Measurements from ENCODE around the gene SPATA2L. TPM values are rescaled to one million over a fixed set of nuclear protein-coding genes. Genes with fewer than 3 reads are reported as not detected.
A peak's percentile ranks its signal among the peaks of the same experiment; 100 is the strongest.

Gene SPATA2L
- total and polyA plus RNA-seq, 10 of the 15 experiments (the other 5 are each of a cell fraction or from before 2014, with no cell fraction given) = 0.20 to 6.9 (median 3.9) TPM; not detected in 1

DNA sequence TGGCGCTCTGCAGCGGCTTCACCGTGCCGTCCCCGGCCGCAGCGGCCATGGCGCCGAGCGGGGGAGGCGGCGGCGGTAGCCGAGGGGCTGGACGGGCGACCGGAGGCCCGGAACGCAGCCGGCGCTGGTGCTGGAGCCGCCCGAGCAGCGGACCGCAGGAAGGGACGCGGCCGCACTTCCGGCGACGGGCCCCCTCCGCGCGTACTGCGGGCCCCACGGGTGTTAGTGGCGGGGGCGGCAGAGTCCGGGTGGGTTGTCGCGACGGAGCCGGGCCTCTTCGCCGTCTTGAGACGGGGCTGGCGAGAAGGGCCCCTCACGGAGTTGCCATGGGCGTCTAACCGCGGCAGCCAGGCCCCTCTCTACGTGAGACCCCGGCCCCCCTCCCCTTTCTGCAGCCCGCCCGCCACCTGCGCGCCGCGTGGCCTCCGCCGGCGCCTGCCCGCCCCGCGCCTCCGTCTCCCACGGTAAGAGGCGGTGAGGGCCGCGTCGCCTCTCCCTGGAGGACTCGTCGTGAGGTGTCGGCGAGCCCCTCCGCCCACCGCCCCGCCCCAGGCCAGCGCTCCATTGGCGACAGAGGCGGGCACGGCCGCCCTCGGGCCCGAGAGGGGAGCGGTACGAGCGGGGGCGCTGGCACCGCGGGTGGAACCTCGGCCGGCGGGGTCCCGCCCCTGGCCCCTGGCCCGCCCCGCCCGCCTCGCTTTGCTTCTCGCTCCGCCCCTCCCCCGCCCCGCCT lies 19.5 kb upstream of the SPATA2L start, which contains the start of the genes VPS9D1 and ZNF276 (continued):
- TF ChIP-seq CHD1 (IDR thresholded peaks at IDR 0.05; ENCODE audit: low read depth, low read length) (no peak), RELA (IDR thresholded peaks at IDR 0.05; ENCODE audit: borderline replicate concordance, partially characterized antibody) (peak; percentile 70), ZNF384 (IDR thresholded peaks at IDR 0.05; ENCODE audit: borderline replicate concordance, low read depth, low read length) (no peak), POLR2A (IDR thresholded peaks at IDR 0.05; ENCODE audit: low read depth, low read length) (peak; percentile 81), YY1 (IDR thresholded peaks at IDR 0.05; ENCODE audit: low read depth, low read length) (peak; percentile 93), MYB (IDR thresholded peaks at IDR 0.05; ENCODE audit: borderline replicate concordance, low read depth, low read length) (no peak), NR2C2 (IDR thresholded peaks at IDR 0.05; ENCODE audit: borderline replicate concordance, control insufficient read depth, insufficient read length, low read depth) (no peak), ZSCAN29 (IDR thresholded peaks at IDR 0.05) (peak; percentile 84), CBX5 (IDR thresholded peaks at IDR 0.05; ENCODE audit: low read depth) (no peak), SRF (IDR thresholded peaks at IDR 0.05; ENCODE audit: low read depth in 2 of 2, low read length in 2 of 2) (peak; percentile 72 to 90), CEBPB (IDR thresholded peaks at IDR 0.05; ENCODE audit: borderline replicate concordance in 1 of 2, low read depth in 2 of 2, low read length in 2 of 2) (peak in 1 of 2 experiments; percentile 6; a peak in 1 of 4 replicates), EGR1 (IDR thresholded peaks at IDR 0.05; ENCODE audit: borderline replicate concordance in 1 of 2, low read depth in 2 of 2, low read length in 2 of 2) (peak; percentile 80), ASH2L (IDR thresholded peaks at IDR 0.05; ENCODE audit: borderline replicate concordance, low read depth) (peak; percentile 87; the same call in 1 of the 2 replicates)
- TF ChIP-seq, protein P1, sequence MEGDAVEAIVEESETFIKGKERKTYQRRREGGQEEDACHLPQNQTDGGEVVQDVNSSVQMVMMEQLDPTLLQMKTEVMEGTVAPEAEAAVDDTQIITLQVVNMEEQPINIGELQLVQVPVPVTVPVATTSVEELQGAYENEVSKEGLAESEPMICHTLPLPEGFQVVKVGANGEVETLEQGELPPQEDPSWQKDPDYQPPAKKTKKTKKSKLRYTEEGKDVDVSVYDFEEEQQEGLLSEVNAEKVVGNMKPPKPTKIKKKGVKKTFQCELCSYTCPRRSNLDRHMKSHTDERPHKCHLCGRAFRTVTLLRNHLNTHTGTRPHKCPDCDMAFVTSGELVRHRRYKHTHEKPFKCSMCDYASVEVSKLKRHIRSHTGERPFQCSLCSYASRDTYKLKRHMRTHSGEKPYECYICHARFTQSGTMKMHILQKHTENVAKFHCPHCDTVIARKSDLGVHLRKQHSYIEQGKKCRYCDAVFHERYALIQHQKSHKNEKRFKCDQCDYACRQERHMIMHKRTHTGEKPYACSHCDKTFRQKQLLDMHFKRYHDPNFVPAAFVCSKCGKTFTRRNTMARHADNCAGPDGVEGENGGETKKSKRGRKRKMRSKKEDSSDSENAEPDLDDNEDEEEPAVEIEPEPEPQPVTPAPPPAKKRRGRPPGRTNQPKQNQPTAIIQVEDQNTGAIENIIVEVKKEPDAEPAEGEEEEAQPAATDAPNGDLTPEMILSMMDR (IDR thresholded peaks at IDR 0.05 in 2 of 3, conservative IDR thresholded peaks at IDR 0.05 in 1 of 3; ENCODE audit: control insufficient read depth in 2 of 3, extremely low read depth in 1 of 3, insufficient read depth in 1 of 3, low read depth in 3 of 3, low read length in 3 of 3) = no peak
- TF ChIP-seq, protein P2, sequence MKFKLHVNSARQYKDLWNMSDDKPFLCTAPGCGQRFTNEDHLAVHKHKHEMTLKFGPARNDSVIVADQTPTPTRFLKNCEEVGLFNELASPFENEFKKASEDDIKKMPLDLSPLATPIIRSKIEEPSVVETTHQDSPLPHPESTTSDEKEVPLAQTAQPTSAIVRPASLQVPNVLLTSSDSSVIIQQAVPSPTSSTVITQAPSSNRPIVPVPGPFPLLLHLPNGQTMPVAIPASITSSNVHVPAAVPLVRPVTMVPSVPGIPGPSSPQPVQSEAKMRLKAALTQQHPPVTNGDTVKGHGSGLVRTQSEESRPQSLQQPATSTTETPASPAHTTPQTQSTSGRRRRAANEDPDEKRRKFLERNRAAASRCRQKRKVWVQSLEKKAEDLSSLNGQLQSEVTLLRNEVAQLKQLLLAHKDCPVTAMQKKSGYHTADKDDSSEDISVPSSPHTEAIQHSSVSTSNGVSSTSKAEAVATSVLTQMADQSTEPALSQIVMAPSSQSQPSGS (IDR thresholded peaks at IDR 0.05; ENCODE audit: low read length) = no peak
- TF ChIP-seq, protein P3, sequence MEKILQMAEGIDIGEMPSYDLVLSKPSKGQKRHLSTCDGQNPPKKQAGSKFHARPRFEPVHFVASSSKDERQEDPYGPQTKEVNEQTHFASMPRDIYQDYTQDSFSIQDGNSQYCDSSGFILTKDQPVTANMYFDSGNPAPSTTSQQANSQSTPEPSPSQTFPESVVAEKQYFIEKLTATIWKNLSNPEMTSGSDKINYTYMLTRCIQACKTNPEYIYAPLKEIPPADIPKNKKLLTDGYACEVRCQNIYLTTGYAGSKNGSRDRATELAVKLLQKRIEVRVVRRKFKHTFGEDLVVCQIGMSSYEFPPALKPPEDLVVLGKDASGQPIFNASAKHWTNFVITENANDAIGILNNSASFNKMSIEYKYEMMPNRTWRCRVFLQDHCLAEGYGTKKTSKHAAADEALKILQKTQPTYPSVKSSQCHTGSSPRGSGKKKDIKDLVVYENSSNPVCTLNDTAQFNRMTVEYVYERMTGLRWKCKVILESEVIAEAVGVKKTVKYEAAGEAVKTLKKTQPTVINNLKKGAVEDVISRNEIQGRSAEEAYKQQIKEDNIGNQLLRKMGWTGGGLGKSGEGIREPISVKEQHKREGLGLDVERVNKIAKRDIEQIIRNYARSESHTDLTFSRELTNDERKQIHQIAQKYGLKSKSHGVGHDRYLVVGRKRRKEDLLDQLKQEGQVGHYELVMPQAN (conservative IDR thresholded peaks at IDR 0.05) = peak; percentile 78
- TF ChIP-seq, protein P4, sequence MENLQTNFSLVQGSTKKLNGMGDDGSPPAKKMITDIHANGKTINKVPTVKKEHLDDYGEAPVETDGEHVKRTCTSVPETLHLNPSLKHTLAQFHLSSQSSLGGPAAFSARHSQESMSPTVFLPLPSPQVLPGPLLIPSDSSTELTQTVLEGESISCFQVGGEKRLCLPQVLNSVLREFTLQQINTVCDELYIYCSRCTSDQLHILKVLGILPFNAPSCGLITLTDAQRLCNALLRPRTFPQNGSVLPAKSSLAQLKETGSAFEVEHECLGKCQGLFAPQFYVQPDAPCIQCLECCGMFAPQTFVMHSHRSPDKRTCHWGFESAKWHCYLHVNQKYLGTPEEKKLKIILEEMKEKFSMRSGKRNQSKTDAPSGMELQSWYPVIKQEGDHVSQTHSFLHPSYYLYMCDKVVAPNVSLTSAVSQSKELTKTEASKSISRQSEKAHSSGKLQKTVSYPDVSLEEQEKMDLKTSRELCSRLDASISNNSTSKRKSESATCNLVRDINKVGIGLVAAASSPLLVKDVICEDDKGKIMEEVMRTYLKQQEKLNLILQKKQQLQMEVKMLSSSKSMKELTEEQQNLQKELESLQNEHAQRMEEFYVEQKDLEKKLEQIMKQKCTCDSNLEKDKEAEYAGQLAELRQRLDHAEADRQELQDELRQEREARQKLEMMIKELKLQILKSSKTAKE (IDR thresholded peaks at IDR 0.05; ENCODE audit: low read depth, poor library complexity, severe bottlenecking) = no peak
- TF ChIP-seq, protein P5, sequence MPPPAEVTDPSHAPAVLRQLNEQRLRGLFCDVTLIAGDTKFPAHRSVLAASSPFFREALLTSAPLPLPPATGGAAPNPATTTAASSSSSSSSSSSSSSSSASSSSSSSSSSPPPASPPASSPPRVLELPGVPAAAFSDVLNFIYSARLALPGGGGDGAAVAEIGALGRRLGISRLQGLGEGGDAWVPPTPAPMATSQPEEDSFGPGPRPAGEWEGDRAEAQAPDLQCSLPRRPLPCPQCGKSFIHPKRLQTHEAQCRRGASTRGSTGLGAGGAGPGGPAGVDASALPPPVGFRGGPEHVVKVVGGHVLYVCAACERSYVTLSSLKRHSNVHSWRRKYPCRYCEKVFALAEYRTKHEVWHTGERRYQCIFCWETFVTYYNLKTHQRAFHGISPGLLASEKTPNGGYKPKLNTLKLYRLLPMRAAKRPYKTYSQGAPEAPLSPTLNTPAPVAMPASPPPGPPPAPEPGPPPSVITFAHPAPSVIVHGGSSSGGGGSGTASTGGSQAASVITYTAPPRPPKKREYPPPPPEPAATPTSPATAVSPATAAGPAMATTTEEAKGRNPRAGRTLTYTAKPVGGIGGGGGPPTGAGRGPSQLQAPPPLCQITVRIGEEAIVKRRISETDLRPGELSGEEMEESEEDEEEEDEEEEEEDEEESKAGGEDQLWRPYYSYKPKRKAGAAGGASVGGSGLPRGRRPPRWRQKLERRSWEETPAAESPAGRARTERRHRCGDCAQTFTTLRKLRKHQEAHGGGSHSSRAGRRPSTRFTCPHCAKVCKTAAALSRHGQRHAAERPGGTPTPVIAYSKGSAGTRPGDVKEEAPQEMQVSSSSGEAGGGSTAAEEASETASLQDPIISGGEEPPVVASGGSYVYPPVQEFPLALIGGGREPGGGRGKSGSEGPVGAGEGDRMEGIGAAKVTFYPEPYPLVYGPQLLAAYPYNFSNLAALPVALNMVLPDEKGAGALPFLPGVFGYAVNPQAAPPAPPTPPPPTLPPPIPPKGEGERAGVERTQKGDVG (CRISPR knock-in tag; IDR thresholded peaks at IDR 0.05) = no peak
